ENCODE measurements around the gene LPP. TPM values are rescaled to one million over a fixed set of nuclear protein-coding genes. Genes with fewer than 3 reads are reported as not detected.

Gene LPP
- total RNA-seq, 1 experiment from 2014 or later: 20.4 TPM

DNA sequence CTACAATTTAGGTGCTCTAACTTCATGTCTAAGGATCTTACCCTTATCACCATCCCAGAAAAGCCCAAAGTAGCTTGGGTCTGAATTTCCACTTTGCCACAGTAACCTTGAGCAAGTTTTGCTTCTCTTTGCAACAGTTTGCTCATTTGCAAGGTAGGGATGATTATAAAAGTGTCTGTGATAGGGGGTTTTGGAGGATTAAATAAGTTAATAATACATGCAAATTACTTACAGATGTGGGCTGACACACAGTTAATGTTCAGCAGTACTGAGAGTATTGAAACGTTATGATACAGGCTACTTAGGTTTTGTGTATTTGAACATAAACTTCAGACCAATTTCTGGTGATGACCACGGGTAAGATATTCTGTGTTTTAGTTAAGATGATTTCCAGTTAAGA lies 573.1 kb downstream of the LPP start:
- ChIA-PET POLR2A (ENCODE audit: unreplicated experiment) (no interaction called here), CTCF (no interaction called here)
- TF ChIP-seq EZH2phosphoT487 (IDR thresholded peaks at IDR 0.05; ENCODE audit: borderline replicate concordance, low read length): no peak
- TF ChIP-seq EZH2 (IDR thresholded peaks at IDR 0.05; ENCODE audit: low read length, unreplicated experiment): no peak
- TF ChIP-seq, protein P1, sequence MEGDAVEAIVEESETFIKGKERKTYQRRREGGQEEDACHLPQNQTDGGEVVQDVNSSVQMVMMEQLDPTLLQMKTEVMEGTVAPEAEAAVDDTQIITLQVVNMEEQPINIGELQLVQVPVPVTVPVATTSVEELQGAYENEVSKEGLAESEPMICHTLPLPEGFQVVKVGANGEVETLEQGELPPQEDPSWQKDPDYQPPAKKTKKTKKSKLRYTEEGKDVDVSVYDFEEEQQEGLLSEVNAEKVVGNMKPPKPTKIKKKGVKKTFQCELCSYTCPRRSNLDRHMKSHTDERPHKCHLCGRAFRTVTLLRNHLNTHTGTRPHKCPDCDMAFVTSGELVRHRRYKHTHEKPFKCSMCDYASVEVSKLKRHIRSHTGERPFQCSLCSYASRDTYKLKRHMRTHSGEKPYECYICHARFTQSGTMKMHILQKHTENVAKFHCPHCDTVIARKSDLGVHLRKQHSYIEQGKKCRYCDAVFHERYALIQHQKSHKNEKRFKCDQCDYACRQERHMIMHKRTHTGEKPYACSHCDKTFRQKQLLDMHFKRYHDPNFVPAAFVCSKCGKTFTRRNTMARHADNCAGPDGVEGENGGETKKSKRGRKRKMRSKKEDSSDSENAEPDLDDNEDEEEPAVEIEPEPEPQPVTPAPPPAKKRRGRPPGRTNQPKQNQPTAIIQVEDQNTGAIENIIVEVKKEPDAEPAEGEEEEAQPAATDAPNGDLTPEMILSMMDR (conservative IDR thresholded peaks at IDR 0.05; ENCODE audit: low read depth, low read length): no peak
- Histone ChIP-seq H3K79me2 (ENCODE audit: low read length) (no peaks in the 10 kb centered on the region), H3K9ac (ENCODE audit: low read length) (no peak overlapping the region), H4K20me1 (ENCODE audit: low read length) (no peaks in the 10 kb centered on the region), H3K36me3 (ENCODE audit: low read depth, low read length) (no peaks in the 10 kb centered on the region), H3K4me2 (ENCODE audit: low read length) (no peak overlapping the region), H2AFZ (ENCODE audit: low read length) (no peak overlapping the region), H3K4me3 (ENCODE audit: low read length) (no peak overlapping the region), H3K27ac (ENCODE audit: low read length) (no peak overlapping the region), H3K4me1 (ENCODE audit: insufficient read depth, low read length) (peaks cover 4% of the 10 kb centered on the region; the same call in 1 of the 2 replicates), H3K9me2 (replicated peaks; ENCODE audit: low read length) (no peaks in the 10 kb centered on the region), H3F3A (ENCODE audit: low read length, unreplicated experiment) (no peaks in the 10 kb centered on the region), H3K9me3 (ENCODE audit: low read length) (no peaks in the 10 kb centered on the region), H3K27me3 (ENCODE audit: low read length) (no peaks in the 10 kb centered on the region)
- intact Hi-C loops (cut with micrococcal nuclease): no loop called here
- DNase-seq (no peak), ATAC-seq (no peak)
- no TSS peak for BruUV-seq (replicated peaks)

DNA sequence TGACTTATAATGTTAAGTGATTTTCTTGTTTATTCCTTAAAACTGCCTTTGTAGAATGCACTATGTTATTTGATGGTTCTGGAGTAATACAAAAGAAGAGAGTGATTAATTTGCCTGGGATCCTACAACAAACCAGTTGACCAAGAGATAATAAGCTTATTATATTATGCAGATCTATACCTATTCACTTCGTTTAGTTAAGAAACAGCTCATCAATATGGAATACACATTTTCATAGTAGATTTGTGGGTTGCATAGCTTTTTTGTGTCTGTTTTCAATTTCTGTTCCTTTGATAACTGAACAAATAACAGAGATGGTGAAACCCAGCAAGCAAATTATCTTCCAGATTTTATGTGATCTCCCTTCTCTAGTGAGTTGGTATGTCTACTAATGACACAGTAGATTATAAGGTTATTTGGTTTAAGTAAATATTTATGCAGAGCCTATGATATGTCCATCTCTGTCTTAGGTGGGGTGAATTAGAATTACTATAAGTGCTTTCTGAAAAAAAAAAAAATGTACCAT lies 574.5 kb downstream of the LPP start:
- no peaks in the 10 kb centered on the region for H3K36me3 ChIP-seq (ENCODE audit: low read depth, low read length)
- H3F3A ChIP-seq (ENCODE audit: low read length, unreplicated experiment): no peaks in the 10 kb centered on the region
- no peaks in the 10 kb centered on the region for H3K4me1 ChIP-seq (ENCODE audit: insufficient read depth, low read length)
- TF ChIP-seq, protein P1 (conservative IDR thresholded peaks at IDR 0.05; ENCODE audit: low read depth, low read length): no peak
- TF ChIP-seq EZH2 (IDR thresholded peaks at IDR 0.05; ENCODE audit: low read length, unreplicated experiment): no peak
- TF ChIP-seq EZH2phosphoT487 (IDR thresholded peaks at IDR 0.05; ENCODE audit: borderline replicate concordance, low read length): no peak
- no peaks in the 10 kb centered on the region for H3K9me2 ChIP-seq (replicated peaks; ENCODE audit: low read length)
- H3K79me2 ChIP-seq (ENCODE audit: low read length): no peaks in the 10 kb centered on the region
- ATAC-seq (no peak), DNase-seq (no peak)
- H2AFZ ChIP-seq (ENCODE audit: low read length): no peak overlapping the region
- CTCF ChIA-PET: no interaction called here
- intact Hi-C loops (cut with micrococcal nuclease): no loop called here
- no peaks in the 10 kb centered on the region for H3K9me3 ChIP-seq (ENCODE audit: low read length)
- no peaks in the 10 kb centered on the region for H4K20me1 ChIP-seq (ENCODE audit: low read length)
- BruUV-seq (replicated peaks): no TSS peak
- H3K9ac ChIP-seq (ENCODE audit: low read length): no peak overlapping the region
- POLR2A ChIA-PET (ENCODE audit: unreplicated experiment): no interaction called here
- H3K27me3 ChIP-seq (ENCODE audit: low read length): no peaks in the 10 kb centered on the region
- H3K4me3 ChIP-seq (ENCODE audit: low read length): no peak overlapping the region
- no peak overlapping the region for H3K27ac ChIP-seq (ENCODE audit: low read length)
- no peak overlapping the region for H3K4me2 ChIP-seq (ENCODE audit: low read length)

DNA sequence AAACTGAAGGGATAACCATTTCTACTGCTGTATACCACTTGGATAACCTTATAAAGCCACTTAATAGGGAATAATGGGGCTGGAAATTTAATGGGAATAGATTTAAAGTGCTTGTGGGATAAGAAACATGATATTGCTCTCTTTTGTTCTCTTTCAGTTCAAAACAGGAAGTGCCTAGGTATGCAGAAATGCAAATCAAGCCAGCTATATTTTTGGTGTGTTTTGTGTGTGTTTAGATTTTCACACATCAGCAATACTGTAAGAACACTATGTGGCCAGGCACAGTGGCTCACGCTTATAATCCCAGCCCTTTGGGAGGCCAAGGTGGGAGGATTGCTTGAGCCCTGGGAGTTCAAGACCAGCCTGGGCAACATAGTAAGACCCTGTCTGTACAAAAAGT lies 575.5 kb downstream of the LPP start:
- Histone ChIP-seq H3K27ac (ENCODE audit: low read length) (no peak overlapping the region), H2AFZ (ENCODE audit: low read length) (no peak overlapping the region), H3K4me3 (ENCODE audit: low read length) (no peak overlapping the region), H3K4me1 (ENCODE audit: insufficient read depth, low read length) (no peaks in the 10 kb centered on the region), H3K36me3 (ENCODE audit: low read depth, low read length) (no peaks in the 10 kb centered on the region), H3K9me3 (ENCODE audit: low read length) (no peaks in the 10 kb centered on the region), H4K20me1 (ENCODE audit: low read length) (no peaks in the 10 kb centered on the region), H3K9ac (ENCODE audit: low read length) (no peak overlapping the region), H3K9me2 (replicated peaks; ENCODE audit: low read length) (no peaks in the 10 kb centered on the region), H3K79me2 (ENCODE audit: low read length) (no peaks in the 10 kb centered on the region), H3K4me2 (ENCODE audit: low read length) (no peak overlapping the region), H3K27me3 (ENCODE audit: low read length) (no peaks in the 10 kb centered on the region), H3F3A (ENCODE audit: low read length, unreplicated experiment) (no peaks in the 10 kb centered on the region)
- no TSS peak for BruUV-seq (replicated peaks)
- TF ChIP-seq EZH2phosphoT487 (IDR thresholded peaks at IDR 0.05; ENCODE audit: borderline replicate concordance, low read length) (no peak), EZH2 (IDR thresholded peaks at IDR 0.05; ENCODE audit: low read length, unreplicated experiment) (no peak)
- TF ChIP-seq, protein P1 (conservative IDR thresholded peaks at IDR 0.05; ENCODE audit: low read depth, low read length): no peak
- ATAC-seq: no peak
- intact Hi-C loops (cut with micrococcal nuclease): no loop called here
- DNase-seq: no peak
- ChIA-PET POLR2A (ENCODE audit: unreplicated experiment) (no interaction called here), CTCF (no interaction called here)

Data from PC-3 (cell line).